Inflammatory macrophage (primary cell): ENCODE data around the gene NHLRC1.

ENCODE experiments used
- DNase-seq, 2 donors: peaks; one replicate each; pipeline ENCODE4 v3.0.0-alpha.2; 2020 to 2022

The NHLRC1 gene

DNA sequence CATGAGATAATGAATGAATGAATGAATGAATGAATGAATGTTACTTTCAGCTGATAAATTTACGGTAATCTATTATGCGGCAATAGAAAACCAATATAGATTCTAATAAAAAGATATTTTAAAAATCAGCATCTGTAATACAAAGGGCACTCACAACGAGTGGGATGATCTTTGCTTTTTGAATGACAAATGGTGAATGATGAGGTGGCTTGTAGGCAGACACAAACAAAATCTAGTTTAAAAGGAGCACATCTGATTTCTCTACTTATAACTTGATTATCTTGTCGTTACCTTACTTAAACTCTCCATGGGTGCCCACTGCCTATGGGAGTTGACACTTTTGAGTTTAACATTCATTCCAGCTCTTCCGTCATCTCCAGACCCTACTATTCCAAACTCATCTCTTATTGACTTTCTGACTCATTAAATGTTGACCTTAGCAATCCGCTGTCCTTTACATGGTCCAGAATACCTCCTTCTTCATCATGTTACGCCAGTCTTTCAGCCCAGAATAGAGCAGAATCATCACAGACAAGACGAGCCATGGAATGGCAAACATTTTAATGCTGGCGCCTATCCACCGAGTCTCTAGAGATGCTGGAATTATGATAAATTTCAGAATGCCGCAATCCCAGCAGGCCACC lies 41.3 kb downstream of the NHLRC1 start:
- no peak for DNase-seq

DNA sequence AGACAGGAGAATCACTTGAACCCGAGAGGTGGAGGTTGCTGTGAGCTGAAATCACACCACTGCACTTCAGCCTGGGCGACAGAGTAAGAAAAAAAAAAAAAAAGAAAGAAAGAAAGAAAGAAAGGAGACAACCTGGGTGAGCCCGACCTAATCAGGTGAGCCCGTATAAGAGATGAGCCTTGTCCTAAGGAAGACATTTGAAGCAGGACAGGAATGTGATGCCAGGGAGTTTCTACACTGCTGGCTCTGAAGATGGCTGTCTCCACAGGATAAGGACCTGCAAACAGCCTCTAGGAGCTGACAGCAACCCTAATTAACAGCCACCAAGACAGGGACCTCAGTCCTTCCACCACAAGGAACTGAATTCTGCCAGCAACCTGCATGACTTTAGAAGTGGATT lies 41.9 kb downstream of the NHLRC1 start:
- DNase-seq: no peak

GRCh38 chr6:18078866-18079265 lies 43.6 kb downstream of the NHLRC1 start:
- DNase-seq: peak; percentile 50 to 54

- DNase-seq: no peak
Measured at GRCh38 chr6:18076231-18076630, 46.2 kb downstream of the NHLRC1 start.

DNA sequence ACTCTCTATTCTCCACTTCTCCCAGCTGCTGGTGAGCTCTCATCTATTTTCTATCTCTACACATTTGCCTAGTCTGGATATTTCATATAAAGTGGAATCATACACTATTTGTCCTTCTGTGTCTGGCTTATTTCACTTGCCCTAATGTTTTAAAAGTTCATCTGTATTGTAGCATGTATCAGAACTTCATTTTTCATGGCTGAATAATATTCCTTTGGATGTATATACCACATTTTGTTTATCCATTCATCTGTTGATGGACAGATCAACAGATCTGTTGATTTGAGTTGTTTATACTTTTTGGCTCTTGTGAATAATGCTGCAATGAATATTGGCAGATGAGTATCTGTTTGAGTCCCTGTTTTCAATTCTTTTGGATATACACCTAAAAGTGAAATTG lies 49.6 kb downstream of the NHLRC1 start:
- DNase-seq: no peak

DNA sequence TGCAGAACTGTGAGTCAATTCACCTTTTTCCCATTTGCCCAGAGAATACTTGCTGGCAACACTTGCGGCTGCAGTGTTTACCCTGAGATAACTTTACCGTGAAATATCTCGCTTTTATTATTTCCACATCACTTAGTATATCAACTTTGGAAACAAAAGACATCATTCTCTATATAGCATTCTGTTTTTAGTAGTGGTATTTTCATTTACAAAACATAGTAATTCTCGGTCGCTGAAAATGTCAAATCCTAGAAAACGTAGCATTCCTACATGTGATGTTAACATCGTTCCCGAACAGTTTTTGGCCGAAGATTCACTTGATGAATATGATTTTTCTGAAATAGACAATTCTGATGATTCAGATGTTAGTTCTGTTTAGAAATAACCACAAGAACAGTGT lies 52.0 kb downstream of the NHLRC1 start:
- DNase-seq: no peak
